GM11168 (cell line): ENCODE results near the gene TDG.
"Not testable (repeated sequence)": the region's sequence is repeated elsewhere in the genome, so short reads cannot be mapped to it uniquely, and the experiment has no call there.

Experiments
- in situ Hi-C: fragments of 300-500 bp; cut with MboI; formaldehyde crosslinking; loops from one replicate; pipeline ENCODE4 v1.12.0; 2022; ENCODE audit warnings: low sequenced_read_pairs; ENCODE audit not compliant: unreplicated experiment

The TDG gene

DNA sequence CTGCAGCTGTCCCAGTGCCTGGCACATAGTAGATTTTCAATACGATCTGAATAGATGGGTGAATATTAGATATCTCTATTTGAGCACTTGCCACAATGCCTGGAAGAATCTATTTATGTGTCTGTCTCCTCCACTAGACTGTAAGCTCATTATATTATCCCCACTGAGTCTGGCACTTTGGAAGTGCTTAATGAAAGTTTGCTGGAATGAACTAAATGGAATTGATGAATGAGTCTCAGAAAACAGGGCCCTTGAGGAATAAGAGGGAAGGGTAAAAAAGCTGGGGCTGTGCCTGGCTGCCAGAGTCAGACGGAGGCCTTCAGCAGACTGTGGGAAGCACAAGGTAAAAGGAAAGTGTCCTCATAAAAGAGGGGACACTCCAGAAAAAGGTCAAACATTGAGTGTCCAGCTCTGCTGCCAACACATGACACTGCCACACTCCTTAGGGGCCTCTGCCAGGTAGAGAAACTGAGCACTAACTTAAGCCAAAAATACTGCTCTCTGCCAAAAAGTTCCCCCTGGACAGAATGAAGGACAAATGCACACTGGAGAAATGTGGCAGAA, 45.0 kb downstream of the TDG start:
- in situ Hi-C loops: no loop called here

DNA sequence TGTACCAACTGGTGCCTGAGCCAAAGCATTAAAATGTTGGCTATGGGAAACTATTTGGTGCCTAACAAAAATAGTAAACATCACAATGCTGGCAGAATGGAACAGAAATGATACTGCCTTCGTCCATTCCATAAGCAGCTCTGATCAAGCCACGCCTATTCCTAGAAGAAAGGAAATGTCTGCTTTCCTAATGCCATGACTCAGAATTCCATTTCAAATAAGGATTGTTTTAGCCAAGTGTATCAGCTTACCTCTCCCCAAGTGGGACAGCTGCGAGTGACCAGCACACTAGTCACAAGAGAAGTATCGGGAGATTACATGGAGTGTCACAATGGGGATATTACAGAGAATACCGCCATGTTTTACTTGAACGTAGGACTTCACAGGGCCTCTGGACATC, 45.6 kb downstream of the TDG start:
- in situ Hi-C loops: no loop called here

DNA sequence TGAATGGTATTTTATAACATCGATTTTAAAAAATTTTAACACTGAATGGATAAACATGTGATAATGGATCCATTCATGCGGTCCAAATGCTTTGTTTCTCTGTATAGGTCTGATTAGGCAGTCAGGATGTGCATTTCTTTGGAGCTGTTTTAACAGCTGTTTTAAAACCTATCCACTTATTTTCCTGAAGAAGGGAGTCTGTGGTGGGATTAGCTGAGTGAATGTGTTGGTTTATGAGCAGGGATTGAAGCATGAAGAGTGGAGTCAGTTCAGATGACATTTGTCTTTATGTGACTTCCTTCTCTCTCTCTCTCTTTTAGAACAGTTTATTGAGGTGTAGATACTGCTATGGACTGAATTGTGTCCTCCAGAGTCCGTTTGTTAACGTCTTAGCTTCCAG, 46.7 kb downstream of the TDG start:
- in situ Hi-C loops: no loop called here

DNA sequence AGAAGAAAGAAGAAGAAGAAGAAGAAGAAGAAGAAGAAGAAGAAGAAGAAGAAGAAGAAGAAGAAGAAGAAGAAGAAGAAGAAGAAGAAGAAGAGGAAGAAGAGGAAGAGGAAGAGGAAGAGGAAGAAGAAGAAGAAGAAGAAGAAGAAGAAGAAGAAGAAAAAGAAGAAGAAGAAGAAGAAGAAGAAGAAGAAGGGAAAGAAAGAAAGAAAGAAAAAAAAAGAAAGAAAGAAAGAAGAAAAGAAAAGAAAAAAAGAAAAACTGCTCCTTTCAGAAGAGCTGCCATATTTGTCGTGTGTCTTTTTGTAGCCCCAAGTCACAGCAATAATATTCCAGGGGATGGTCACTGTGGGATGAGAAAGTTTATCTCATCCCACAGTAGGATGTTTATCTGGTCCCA, 56.2 kb downstream of the TDG start:
- in situ Hi-C loops: not testable (repeated sequence)

DNA sequence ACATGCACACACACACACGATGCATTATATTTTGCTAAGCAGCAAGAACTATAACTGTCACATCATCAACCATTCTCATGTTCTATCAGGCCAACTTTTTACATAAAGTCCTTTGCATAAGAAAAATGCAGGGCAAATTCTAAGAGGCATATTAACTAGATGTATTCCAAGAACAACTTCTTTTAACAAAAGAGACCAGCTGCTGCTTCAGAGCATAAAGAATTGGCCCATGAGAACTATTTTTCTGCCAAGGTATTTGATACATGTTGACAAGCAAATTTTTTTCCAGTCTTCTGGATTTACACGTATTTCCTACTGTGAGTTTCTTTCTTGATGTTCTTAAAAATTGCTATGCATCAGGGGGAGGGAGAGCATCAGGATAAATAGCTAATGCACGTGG, 57.1 kb downstream of the TDG start:
- in situ Hi-C loops: no loop called here

DNA sequence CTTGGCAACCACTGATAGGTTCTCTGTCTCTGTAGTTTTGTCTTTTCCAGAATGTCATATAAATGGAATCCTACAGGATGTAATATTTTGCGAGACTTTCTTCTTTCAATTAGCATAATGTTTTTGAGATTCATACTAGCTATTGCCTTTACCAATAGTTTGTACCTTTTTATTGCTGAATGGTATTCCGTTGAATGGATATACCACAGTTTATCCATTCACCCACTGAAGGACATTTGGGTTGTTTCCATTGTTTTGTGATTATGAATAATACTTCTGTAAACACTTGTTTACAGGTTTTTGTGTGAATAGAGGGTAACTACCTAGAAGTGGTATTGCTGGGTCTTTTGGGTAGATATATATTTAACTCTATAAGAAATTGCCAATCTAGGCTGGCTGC, 58.0 kb downstream of the TDG start:
- in situ Hi-C loops: no loop called here

DNA sequence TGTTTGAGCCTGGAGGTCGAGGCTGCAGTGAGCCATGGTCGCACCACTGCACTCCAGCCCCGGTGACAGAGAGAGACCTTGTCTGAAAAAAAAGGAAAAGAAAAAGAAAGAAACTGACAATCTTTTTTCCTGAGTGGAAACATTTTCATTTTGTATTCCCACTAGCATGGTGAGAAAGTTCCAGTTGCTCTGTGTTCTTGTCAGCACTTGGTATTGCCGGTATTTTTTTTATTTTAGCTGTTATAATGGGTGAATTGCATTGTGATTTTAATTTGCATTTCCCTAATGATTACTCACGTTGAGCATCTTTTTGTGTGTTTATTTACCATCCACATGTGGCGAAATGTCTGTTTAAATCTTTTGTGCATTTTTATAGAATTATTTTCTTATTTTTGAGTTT, 58.7 kb downstream of the TDG start:
- in situ Hi-C loops: no loop called here

DNA sequence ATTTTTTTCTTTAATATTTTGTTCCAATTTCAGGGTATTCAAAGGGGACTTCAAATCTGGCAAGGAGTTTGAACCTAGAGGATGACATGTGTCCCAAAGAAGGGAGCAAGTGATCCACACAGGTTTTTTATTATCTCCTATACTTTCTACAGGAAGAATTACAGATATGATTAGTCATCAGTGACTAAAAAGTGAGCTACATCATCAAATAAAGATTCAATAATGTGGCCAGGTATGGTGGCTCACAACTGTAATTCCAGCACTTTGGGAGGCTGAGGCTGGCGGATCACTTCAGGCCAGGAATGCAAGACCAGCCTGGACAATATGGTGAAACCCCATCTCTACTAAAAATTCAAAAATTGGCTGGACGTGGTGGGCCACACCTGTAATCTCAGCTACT, 60.1 kb downstream of the TDG start:
- in situ Hi-C loops: no loop called here

DNA sequence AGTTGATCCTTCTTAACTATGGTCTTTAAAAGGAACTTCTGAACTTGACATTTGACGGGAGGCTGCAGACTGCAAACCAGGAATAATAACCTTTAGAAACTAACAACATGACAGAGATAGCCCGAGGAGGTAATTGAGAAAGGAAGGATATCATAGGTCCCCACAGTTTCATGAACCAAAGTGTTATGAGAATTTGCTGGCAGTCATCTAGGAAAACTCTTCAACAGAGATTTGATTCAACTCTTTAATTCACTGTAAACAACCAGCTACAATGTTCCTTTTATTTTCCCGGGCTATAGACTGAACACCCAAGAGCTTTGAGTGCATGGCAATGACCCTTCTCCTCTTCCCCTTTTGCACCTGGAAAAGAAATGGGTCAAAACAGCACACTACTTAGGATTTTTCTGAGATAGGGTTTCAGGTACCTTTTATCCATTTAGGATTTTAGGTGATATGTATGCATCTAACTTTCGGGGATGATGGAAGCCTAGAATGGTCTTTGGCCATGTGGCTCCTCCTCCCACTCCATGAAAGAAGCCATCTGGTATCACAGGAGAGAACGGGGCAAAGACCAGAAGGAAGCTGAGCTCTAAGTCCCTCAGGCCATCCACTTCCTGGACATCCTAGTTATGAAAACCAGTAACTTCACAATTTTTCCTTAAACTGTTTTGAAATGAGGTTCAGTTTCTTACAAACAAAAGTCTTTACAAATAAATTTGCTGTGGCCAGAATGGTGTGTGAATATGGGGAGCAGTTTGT, 61.3 kb downstream of the TDG start:
- in situ Hi-C loops: no loop called here

DNA sequence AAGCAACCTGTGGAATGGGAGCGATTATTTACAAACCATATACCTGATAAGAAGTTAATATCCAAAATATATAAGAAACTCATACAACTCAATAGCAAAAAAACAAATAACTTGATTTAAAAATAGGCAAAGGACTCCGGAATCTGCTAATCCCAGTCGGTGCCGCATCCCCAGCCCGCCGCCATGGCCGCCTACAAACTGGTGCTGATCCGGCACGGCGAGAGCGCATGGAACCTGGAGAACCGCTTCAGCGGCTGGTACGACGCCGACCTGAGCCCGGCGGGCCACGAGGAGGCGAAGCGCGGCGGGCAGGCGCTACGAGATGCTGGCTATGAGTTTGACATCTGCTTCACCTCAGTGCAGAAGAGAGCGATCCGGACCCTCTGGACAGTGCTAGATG, 64.9 kb downstream of the TDG start:
- in situ Hi-C loops: not testable (repeated sequence)

DNA sequence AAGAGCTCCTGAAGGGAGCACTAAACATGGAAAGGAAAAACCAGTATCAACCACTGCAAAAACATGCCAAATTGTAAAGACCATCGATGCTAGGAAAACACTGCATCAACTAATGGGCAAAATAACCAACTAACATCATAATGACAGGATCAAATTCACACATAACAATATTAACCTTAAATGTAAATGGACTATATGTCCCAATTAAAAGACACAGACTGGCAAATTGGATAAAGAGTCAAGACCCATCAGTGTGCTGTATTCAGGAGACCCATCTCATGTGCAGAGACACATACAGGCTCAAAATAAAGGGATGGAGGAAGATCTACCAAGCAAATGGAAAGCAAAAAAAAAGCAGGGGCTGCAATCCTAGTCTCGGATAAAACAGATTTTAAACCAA, 70.5 kb downstream of the TDG start:
- in situ Hi-C loops: not testable (repeated sequence)
